ENCODE measurements around the gene PLCB3.

Gene PLCB3

DNA sequence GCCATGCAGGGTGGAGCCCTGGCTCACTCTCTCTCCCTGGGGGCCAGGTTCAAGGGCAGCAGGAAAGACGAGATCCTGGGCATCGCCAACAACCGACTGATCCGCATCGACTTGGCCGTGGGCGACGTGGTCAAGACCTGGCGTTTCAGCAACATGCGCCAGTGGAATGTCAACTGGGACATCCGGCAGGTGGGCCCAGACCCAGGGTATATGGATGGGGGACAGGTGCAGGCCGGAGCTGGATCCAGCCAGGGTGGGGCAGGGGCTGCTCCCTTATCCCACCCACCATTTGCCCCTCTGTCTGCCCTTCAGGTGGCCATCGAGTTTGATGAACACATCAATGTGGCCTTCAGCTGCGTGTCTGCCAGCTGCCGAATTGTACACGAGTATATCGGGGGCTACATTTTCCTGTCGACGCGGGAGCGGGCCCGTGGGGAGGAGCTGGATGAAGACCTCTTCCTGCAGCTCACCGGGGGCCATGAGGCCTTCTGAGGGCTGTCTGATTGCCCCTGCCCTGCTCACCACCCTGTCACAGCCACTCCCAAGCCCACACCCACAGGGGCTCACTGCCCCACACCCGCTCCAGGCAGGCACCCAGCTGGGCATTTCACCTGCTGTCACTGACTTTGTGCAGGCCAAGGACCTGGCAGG, 28.2 kb upstream of the PLCB3 start:
- no peak for FAIRE-seq

DNA sequence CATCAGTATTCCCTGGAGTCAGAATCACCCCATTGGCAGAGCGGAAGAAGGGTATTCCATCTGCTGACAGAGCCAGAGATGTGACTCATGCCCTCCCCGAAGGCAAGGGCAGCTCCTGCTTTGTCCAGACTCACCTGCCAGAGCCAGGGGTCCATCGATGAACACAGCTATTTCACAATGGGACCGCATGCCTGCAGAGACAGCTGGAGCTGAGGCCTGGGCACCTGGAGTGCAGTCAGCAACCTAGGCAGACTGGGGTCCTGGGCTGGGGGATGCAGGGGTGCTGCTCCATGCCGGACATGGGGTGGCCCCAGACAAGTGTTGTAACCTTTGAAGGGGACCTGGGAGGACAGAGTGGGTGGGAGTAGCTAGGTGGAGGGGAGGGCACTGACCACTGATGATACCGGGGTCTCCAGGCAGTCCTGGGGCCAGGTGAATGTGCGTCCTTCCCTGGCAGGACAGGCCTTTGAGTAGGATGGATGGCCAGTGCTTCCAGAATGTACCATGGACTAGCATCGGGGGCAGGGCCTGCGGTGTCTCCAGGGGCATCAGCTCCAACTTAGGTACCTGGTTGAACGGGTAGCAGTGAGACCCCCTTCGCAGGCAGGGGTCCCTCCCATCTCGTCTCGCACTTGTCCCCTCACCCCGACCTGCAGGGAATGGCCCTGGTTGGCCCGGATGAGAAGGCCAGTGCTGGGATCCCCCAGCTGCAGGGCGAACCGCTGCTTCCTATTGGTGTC, 27.0 kb upstream of the PLCB3 start:
- no peak for FAIRE-seq

DNA sequence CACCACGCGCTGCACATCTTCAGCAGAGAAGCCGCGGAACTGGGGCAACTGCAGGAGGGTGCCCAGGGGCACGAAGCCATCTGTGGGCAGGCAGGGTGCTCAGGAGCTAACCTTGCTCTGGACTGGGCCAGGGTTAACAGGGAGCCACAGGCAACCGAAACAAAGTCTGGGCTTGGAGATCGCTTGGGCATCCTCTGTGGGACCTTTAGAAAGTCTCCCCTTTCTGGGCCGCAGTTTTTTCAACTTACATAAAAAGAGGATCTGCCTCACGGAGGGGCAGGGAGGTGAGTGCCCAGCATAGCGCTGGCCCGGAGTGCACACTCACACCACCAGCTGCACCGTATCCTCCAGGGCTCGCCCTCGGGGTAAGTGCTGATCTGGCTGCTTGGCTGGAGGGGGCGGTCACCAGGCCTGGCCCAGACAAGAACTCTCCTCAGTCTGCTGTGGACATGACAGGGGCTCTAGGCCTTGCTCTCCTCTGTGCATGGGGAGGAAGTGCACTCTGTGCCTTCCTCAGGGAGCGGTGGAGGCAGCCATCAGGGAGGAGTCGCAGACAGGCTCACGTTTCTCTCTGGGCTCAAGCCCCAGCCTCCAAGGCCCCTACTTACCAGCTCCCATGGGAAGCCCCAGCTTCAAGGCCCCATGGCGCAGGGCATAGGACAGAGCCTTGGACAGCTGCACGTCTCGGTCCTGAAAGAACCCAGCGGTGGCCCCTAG, 26.3 kb upstream of the PLCB3 start:
- FAIRE-seq, result no peak

DNA sequence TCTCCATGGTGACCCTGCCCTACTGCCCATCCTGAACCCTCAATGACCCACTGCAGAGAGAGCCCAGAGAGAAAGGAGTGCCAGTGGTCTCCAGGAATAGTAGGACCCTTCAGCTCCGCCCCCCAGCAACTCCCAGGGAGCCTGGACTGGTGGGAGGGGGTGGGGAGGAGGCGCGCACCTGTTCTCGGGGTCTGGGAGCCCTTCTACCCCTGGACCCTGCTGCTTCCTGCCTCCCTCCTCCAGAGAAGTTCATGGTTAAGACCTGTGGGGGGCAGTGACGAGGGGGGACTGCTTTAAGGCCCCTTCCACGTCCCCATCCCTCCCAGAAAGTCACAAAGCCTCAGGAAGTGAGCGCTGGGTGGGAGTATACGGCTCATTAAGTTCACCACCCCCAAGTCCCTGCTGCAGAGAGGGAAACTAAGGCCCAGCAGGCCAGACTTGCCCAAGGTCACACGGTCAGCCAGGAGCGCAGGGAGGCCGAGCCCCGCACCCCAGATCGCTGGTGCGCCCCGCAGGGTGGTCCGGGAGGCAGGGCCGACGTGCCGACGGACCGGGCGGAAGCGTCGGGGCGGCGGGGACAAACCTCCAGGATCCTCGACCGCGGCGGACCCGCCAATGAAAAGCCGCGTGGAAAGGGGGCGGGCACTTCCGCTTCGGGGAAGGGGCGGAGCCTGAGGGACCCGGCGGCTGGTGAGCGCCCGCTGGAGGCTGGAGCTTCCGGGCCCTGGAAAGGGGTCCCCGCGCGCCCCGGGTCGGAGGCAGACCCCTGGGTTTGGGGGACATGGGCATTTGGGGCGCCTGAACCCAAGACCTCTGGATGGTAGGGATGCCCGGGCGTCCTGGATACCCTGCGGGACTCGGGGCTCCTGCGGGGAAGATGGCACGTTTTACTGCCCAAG, 25.5 kb upstream of the PLCB3 start, which contains the start of the genes NUDT22 and TRPT1:
Gene NUDT22 (plus strand): TSS at position 667 of the 899 bp plus-strand sequence. CDS start 379 bp downstream, outside the sequence.
Gene TRPT1 (minus strand): TSS at position 579 of the 899 bp plus-strand sequence. CDS start 326 bp downstream, at position 253.
- FAIRE-seq, result no peak

DNA sequence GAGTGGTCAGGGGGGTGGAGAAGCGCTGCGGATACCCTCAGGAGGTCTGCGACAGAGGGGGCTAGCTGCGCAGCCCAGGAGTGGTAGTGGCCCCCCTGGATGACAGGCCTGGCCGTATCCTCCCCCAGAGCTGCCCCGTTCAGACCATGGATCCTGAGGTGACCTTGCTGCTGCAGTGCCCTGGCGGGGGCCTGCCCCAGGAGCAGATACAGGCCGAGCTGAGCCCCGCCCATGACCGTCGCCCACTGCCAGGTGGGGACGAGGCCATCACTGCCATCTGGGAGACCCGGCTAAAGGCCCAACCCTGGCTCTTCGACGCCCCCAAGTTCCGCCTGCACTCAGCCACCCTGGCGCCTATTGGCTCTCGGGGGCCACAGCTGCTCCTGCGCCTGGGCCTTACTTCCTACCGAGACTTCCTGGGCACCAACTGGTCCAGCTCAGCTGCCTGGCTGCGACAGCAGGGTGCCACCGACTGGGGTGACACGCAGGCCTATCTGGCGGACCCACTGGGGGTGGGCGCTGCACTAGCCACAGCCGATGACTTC, 24.8 kb upstream of the PLCB3 start:
- no peak for FAIRE-seq

DNA sequence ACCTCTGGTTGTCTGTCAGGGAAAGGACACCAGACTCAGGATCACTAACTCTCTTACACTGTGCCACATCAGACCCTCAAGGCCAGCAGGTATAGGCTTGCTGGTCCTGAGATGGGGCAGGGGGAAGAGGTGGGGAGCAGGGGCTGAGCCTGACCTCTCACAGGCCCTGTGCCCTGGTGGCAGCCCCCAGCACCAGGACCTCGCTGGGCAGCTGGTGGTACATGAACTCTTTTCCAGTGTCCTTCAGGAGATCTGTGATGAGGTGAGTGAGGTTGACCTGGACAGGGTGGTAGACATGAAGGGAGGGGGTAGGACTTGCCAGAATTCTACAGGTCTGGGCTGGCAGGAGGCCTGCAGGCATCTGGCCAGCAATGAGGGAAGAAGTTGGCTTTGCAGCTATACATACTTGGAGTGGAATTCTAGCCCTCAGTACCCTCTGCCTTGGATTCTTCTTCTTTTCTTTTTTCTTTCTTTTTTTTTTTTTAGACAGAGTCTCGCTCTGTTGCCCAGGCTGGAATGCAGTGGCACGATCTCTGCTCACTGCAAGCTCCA, 23.8 kb upstream of the PLCB3 start:
- no peak for FAIRE-seq

DNA sequence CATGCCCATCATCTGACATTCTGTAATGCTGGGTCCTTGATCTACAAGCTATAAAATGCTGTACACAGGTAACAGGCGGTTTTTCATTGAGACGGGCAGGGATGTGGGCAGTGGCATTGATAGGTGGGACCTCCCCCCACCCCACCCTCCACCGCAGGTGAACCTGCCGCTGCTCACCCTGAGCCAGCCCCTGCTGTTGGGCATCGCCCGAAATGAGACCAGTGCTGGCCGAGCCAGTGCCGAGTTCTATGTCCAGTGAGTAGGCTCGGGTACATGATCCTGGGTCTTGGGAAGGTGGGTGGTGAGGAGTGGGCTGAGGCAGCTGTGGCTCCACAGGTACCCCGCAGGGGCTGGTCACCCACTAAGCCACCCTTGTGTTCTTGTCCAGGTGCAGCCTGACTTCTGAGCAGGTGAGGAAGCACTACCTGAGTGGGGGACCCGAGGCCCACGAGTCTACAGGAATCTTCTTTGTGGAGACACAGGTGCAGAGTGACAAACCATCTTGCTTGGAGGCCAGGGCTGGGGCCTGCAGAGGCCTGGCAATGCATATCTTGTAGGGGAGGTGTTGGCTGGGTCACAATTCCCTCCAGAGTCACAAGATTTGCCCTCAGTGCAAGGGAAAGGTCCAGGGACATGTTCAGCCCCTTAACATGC, 22.1 kb upstream of the PLCB3 start:
- FAIRE-seq, result no peak

DNA sequence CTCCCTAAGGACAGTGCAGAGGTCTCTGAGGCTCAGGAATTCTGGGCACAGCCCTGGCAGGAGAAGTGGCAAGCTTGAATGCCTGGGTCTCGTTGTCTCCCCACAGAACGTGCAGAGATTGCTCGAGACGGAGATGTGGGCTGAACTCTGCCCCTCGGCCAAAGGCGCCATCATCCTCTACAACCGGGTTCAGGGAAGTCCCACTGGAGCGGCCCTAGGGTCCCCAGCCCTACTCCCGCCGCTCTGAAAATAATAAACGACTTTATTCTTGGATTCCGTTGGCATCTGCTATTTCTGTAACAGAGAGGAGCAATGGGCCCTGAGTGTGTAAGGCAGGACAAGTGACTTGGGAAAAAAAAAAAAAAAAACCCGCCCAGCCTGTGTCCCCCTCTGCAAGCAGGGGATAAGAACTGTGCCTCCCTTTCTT, 21.6 kb upstream of the PLCB3 start:
- FAIRE-seq, result no peak

DNA sequence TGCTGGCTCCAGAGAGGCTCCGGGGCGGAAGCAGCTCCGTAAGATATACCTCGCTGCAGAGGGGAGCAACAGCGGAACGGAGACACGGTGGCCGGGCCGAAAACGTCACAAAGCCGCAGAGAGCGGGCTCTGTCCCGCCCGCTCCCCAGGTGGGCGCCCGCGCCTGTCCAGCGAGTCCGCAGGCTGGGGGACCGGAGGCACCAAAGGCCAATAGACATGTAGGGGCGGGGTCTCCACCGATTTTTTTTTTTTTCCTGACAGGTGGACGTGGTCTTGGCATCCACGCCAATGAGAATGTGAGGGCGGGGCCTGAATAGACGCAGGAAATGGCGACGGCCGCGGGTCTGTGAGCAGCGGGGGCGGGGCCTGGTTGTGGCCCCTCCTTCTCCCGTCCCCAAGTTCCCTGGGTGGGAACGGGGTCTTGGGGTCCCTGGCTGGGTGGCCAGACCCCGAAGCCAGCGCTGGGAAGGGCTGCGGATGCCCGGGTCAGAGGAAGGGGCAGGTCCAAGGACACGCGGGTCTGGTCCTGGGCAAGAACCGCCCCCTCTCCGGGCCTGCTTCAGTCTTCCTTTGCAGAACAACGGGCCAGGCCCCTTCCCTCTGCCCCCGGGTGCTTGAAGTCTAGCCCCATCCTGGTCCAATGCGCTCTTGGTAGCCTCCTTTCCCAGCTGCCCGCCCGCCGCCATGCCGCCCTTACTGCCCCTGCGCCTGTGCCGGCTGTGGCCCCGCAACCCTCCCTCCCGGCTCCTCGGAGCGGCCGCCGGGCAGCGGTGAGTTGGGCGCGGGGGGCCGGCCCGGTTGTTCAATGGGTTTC, 21.0 kb upstream of the PLCB3 start, which contains the start of gene DNAJC4:
Gene DNAJC4 (plus strand): TSS at position 378 of the 814 bp plus-strand sequence. CDS start 307 bp downstream, at position 685.
- FAIRE-seq, result no peak

DNA sequence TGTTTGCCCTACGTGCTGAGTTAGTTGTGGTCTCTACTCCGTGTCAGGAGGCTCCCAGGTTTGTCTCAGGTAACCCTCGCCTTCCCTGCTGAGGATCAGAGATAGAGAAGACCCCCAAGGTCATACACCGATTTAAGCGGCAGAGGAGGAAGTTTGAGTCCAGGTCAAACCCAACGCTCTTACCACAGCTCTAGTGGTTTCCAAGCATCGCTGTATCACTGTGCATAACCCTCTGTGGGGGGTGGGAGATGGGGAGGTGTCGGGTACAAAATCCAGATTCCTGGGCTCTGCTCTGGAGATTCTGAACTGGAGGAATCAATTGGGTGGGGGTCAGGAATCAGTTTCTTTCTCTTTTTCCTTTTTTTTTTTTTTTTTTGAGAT, 20.4 kb upstream of the PLCB3 start:
- no peak for FAIRE-seq

DNA sequence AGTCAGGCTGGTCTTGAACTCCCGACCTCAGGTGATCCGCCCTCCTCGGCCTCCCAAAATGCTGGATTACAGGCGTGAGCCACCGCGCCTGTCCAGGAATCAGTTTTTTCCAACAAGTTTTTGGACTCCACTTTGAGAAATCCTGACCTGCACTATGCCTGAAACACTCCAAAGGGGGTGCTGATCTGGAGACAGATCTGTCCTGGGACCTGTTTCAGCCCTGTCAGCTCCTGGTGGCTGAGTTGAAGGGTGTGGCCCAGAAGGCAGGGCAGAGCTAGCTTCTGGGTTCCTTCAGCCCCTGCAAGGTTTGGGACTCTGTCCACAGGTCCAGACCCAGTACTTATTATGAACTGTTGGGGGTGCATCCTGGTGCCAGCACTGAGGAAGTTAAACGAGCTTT, 19.8 kb upstream of the PLCB3 start:
- FAIRE-seq, result no peak

DNA sequence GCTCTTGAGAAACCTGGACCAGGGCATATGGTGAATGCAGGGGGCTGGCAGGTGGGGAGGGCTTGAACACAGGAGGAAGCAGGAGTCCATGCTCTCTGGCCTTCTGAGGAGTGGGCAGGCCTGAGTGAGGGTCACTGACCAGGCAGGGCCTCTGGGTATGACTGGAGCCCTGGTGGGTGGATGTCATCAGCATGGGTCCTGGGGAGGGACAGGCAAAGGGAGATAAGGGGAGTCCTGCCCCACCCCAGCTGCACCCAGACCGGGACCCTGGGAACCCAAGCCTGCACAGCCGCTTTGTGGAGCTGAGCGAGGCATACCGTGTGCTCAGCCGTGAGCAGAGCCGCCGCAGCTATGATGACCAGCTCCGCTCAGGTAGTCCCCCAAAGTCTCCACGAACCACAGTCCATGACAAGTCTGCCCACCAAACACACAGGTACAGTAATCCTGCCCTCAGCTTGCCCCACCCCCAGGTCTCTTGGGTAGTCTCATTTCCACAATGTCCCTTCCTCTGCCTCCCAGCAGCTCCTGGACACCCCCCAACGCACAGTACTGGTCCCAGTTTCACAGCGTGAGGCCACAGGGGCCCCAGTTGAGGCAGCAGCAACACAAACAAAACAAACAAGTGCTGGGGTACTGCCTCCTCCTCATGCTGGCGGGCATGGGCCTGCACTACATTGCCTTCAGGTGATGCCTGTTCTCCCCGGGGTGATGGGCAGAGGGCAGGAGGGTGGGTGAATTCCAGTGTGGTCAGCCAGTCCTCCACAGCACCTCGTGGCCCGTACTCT, 19.0 kb upstream of the PLCB3 start:
- no peak for FAIRE-seq

DNA sequence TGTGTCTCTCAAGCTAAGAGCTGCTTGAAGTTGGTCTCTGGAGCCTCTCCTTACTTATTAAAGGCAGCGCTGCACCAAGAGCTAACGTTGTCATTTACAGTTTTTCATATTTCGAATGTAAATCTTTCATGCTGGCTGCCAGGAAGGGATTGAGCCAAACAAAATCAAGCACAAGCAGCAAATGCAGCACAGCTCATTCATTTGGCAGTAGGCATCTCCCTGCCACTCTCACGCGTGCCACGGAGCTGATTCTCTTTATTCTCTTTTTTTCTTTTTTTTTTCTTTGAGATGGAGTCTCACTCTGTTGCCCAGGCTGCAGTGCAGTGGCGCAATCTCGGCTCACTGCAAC, 18.4 kb upstream of the PLCB3 start:
- FAIRE-seq, result no peak

DNA sequence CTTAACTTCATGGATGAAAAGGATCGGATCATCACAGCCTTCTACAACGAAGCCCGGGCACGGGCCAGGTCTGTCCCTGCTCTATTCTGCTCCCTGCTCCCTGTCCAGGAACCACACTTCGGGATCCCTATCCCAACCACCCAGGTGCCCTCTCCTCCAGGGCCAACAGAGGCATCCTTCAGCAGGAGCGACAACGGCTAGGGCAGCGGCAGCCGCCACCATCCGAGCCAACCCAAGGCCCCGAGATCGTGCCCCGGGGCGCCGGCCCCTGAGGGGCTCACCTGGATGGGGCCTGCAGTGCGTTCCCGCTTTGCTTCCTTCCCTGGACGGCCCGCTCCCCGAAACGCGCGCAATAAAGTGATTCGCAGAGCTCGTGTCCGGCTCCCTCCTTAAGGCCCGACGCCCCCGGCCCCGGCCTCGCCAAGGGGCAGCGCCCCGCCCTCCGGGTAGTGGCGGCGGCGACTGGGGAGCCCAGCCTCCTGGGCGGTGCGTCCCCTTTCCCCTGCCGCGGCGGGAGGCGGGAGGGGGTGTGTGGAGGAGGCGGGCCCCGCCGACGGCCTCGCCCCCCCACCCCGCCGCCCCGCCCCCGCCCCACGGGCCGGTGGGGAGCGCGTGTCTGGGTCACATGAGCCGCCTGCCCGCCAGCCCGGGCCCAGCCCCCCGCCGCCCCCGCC, 17.3 kb upstream of the PLCB3 start, which contains the start of gene VEGFB:
Gene VEGFB (plus strand): TSS at position 672 of the 674 bp plus-strand sequence. CDS start 250 bp downstream, outside the sequence.
- no peak for FAIRE-seq

DNA sequence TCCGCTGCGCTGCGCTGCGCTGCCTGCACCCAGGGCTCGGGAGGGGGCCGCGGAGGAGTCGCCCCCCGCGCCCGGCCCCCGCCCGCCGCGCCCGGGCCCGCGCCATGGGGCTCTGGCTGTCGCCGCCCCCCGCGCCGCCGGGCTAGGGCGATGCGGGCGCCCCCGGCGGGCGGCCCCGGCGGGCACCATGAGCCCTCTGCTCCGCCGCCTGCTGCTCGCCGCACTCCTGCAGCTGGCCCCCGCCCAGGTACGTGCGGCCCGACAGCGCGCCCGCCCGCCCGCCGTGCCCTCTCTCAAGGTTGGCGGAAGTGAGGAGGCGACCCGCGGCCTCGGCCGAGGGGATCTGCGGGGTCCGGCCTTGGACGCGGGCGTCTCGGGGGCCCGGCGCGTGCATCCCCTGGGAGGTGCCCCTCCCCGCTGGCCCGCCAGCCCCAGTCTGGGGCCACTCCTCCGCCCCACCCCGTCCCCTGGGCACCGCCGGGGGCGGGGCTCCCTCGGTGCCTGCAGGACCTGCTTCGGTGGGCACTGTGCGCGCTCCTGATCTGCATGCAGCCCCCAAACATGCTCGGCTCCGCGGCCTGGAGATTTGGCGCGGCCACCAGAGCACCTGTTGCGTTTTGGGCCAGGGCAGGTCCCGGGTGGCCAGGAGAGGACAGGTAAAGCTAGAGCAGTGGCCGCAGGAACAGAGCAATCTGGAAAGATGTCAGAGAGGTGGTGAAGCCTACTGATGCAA, 16.5 kb upstream of the PLCB3 start:
- FAIRE-seq, result no peak

DNA sequence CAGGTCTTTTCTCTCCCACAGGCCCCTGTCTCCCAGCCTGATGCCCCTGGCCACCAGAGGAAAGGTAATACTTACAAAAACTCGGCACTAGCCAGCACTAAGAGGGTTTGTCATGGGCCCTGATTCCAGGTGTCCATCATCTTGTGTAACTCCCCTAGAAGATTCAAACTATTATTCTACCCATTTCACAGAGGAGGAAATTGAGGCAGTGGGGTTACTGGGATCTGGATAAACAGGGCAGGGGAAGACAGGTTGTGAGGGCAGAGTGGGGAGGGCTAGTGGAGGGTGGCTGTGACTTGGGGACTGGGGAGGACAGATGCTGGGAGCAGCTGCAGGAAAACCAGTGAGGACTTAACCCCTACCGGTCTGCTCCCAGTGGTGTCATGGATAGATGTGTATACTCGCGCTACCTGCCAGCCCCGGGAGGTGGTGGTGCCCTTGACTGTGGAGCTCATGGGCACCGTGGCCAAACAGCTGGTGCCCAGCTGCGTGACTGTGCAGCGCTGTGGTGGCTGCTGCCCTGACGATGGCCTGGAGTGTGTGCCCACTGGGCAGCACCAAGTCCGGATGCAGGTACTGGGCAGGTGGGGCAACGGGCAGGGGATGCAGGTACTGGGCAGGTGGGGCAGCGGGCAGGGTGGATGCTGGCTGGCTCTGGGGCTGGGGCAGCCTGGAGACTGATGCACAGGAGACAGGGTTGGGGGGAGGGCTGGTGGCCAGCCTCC, 15.7 kb upstream of the PLCB3 start:
- no peak for FAIRE-seq

DNA sequence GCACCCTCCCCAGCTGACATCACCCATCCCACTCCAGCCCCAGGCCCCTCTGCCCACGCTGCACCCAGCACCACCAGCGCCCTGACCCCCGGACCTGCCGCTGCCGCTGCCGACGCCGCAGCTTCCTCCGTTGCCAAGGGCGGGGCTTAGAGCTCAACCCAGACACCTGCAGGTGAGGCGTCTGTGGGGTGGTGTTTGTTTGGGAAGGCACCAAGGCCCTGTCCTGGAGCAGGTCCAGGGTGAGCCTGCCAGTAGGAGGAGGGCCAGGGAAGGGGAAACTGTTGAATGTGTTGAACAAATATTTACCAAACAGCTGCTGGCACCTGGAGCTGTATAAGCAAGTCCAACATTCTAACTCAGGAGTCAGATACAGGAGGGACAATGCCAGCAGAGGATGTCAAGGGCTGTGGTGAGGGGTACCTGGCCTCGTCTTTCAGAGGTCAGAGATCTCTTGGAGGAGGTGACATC, 13.8 kb upstream of the PLCB3 start:
- FAIRE-seq, result peak; percentile 30

Measured in islet of Langerhans (tissue), 1 donor.